IMR-90 (cell line): Measurements from ENCODE around the gene GM2A. TPM values are rescaled to one million over a fixed set of nuclear protein-coding genes. Genes with fewer than 3 reads are reported as not detected.

Experiments
- ATAC-seq: fragments of 200-7000 bp; cut with Tn5 transposase; 2 replicates; pipeline ENCODE4 v1.9.1; 2020; ENCODE audit warnings: low read depth, mild to moderate bottlenecking, moderate library complexity
- BruUV-seq: library from RNA; stranded (reverse); fragments of 400-500 nt; replicated peaks from 2 replicates; lab custom pipeline; 2021; lab: Mats Ljungman, UMichigan
- CTCF ChIA-PET: fragments of 300-600 bp; formaldehyde crosslinking; extraction: SDS; loops from one replicate; lab custom pipeline; 2021; ENCODE audit warnings: antibody characterized with exemption; lab: Yijun Ruan, JAX
- POLR2A ChIA-PET: fragments of 300-600 bp; sonication (Branson Sonifier 250); formaldehyde crosslinking; loops from one replicate; lab custom pipeline; 2022; ENCODE audit warnings: antibody characterized with exemption; ENCODE audit not compliant: unreplicated experiment; lab: Charles Lee
- DNase-seq: peaks from one replicate; pipeline ENCODE4 v3.0.0; 2013
- H2AFZ ChIP-seq: replicated peaks from 2 replicates; pipeline ENCODE3; 2013; ENCODE audit warnings: low read length, mild to moderate bottlenecking; ENCODE audit not compliant: poor library complexity
- H2AK5ac ChIP-seq: 2 replicates; pipeline ENCODE4 v1.6.1; 2013; ENCODE audit warnings: low read depth, low read length, inconsistent platforms
- H2AK9ac ChIP-seq: replicated peaks from 2 replicates; pipeline ENCODE3; 2013; ENCODE audit warnings: mild to moderate bottlenecking, low read depth, low read length, moderate library complexity; ENCODE audit not compliant: poor library complexity
- H2BK120ac ChIP-seq: 2 replicates; pipeline ENCODE4 v1.6.1; 2013; ENCODE audit warnings: low read depth, low read length, inconsistent platforms
- H2BK15ac ChIP-seq: 3 replicates; pipeline ENCODE4 v1.6.1; 2013; ENCODE audit warnings: low read depth, low read length, inconsistent platforms
- H2BK20ac ChIP-seq: 2 replicates; pipeline ENCODE4 v1.6.1; 2013; ENCODE audit warnings: low read depth, mild to moderate bottlenecking, inconsistent platforms, low read length, moderate library complexity
- H2BK5ac ChIP-seq: 2 replicates; pipeline ENCODE4 v1.6.1; 2013; ENCODE audit warnings: mild to moderate bottlenecking, low read depth, low read length, inconsistent platforms; ENCODE audit not compliant: poor library complexity, severe bottlenecking
- H3K14ac ChIP-seq: replicated peaks from 2 replicates; pipeline ENCODE4 v1.6.1; 2013; ENCODE audit warnings: low read depth, low read length, inconsistent platforms
- H3K18ac ChIP-seq: 2 replicates; pipeline ENCODE4 v1.6.1; 2013; ENCODE audit warnings: low read depth, low read length, control low read depth
- H3K23ac ChIP-seq: 2 replicates; pipeline ENCODE4 v1.6.1; 2013; ENCODE audit warnings: low read depth, low read length, inconsistent platforms
- H3K27ac ChIP-seq: 2 replicates; pipeline ENCODE4 v1.5.1; 2013; ENCODE audit warnings: mild to moderate bottlenecking, control low read depth, low read length; ENCODE audit not compliant: insufficient read depth
- H3K27me3 ChIP-seq: 2 replicates; pipeline ENCODE4 v1.6.1; 2013; ENCODE audit warnings: low read length; ENCODE audit not compliant: control insufficient read depth, insufficient read depth
- H3K36me3 ChIP-seq: 2 replicates; pipeline ENCODE4 v1.6.1; 2013; ENCODE audit warnings: low read length, mixed read lengths; ENCODE audit not compliant: control insufficient read depth, insufficient read depth
- H3K4ac ChIP-seq: 2 replicates; pipeline ENCODE4 v1.6.1; 2013; ENCODE audit warnings: low read depth, low read length, inconsistent platforms
- H3K4me1 ChIP-seq: 2 replicates; pipeline ENCODE4 v1.6.1; 2013; ENCODE audit warnings: low read length, mixed read lengths; ENCODE audit not compliant: control insufficient read depth, insufficient read depth
- H3K4me2 ChIP-seq: 2 replicates; pipeline ENCODE4 v1.6.1; 2013; ENCODE audit warnings: low read depth, mild to moderate bottlenecking, control low read depth, low read length, moderate library complexity
- H3K4me3 ChIP-seq: 2 replicates; pipeline ENCODE4 v1.5.1; 2013; ENCODE audit warnings: low read depth, mild to moderate bottlenecking, control low read depth, low read length, moderate library complexity; ENCODE audit not compliant: insufficient read depth
- H3K56ac ChIP-seq: 2 replicates; pipeline ENCODE4 v1.6.1; 2013; ENCODE audit warnings: low read length, inconsistent platforms; ENCODE audit not compliant: insufficient read depth; ENCODE audit errors: extremely low read depth
- H3K79me1 ChIP-seq, 2 experiments: 2 replicates each; pipeline ENCODE4 v1.6.1; 2013; ENCODE audit warnings: low read length in 2 of 2, inconsistent platforms in 1 of 2, low read depth in 1 of 2
- H3K9ac ChIP-seq: 2 replicates; pipeline ENCODE4 v1.6.1; 2013; ENCODE audit warnings: low read depth, low read length, control low read depth
- H3K9me1 ChIP-seq: 2 replicates; pipeline ENCODE4 v1.6.1; 2013; ENCODE audit warnings: low read length, inconsistent platforms; ENCODE audit not compliant: insufficient read depth
- H3K9me3 ChIP-seq: 2 replicates; pipeline ENCODE4 v1.6.1; 2013; ENCODE audit warnings: low read length; ENCODE audit not compliant: control insufficient read depth, insufficient read depth
- H4K20me1 ChIP-seq: 2 replicates; pipeline ENCODE4 v1.6.1; 2013; ENCODE audit warnings: low read length, inconsistent platforms; ENCODE audit not compliant: insufficient read depth
- H4K5ac ChIP-seq: 2 replicates; pipeline ENCODE4 v1.6.1; 2013; ENCODE audit warnings: mild to moderate bottlenecking, low read depth, low read length, control low read depth
- H4K8ac ChIP-seq, 2 experiments: 2 replicates each; pipeline ENCODE4 v1.6.1; 2013; ENCODE audit warnings: low read depth in 2 of 2, low read length in 2 of 2, control low read depth in 1 of 2, inconsistent platforms in 1 of 2
- H4K91ac ChIP-seq: 2 replicates; pipeline ENCODE4 v1.6.1; 2013; ENCODE audit warnings: low read depth, low read length, inconsistent platforms; ENCODE audit not compliant: insufficient read depth
- BHLHE40 ChIP-seq: fragments of 150-350 bp; IDR thresholded peaks from 2 replicates; pipeline ENCODE4 v1.6.1; 2016; ENCODE audit warnings: mild to moderate bottlenecking, low read depth, low read length
- CHD1 ChIP-seq: IDR thresholded peaks from 2 replicates; pipeline ENCODE4 v1.6.1; 2012; ENCODE audit warnings: low read depth, low read length, improper control_type of control experiment
- CTCF ChIP-seq: conservative IDR thresholded peaks from 2 replicates; pipeline ENCODE4 v1.5.1; 2012; ENCODE audit warnings: mild to moderate bottlenecking, low read depth, low read length, improper control_type of control experiment
- ELK1 ChIP-seq: fragments of 150-350 bp; IDR thresholded peaks from 2 replicates; pipeline ENCODE4 v1.6.1; 2016; ENCODE audit warnings: low read depth, mild to moderate bottlenecking, low read length, moderate library complexity, borderline replicate concordance
- FOS ChIP-seq: fragments of 150-350 bp; IDR thresholded peaks from 2 replicates; pipeline ENCODE4 v1.6.1; 2016; ENCODE audit warnings: low read depth, low read length
- MAFK ChIP-seq: IDR thresholded peaks from 2 replicates; pipeline ENCODE4 v1.6.1; 2012; ENCODE audit warnings: low read depth, low read length, improper control_type of control experiment
- MAZ ChIP-seq: IDR thresholded peaks from 2 replicates; pipeline ENCODE4 v1.6.1; 2012; ENCODE audit warnings: low read depth, mild to moderate bottlenecking, low read length, improper control_type of control experiment, moderate library complexity, borderline replicate concordance
- MXI1 ChIP-seq: IDR thresholded peaks from 2 replicates; pipeline ENCODE4 v1.6.1; 2012; ENCODE audit warnings: low read depth, mild to moderate bottlenecking, low read length, moderate library complexity, borderline replicate concordance
- NFE2L2 ChIP-seq: fragments of 150-350 bp; IDR thresholded peaks from 2 replicates; pipeline ENCODE4 v1.6.1; 2016; ENCODE audit warnings: low read depth, mild to moderate bottlenecking, low read length
- POLR2A ChIP-seq: IDR thresholded peaks from 2 replicates; pipeline ENCODE4 v1.6.1; 2012; ENCODE audit warnings: mild to moderate bottlenecking, low read depth, low read length
- RAD21 ChIP-seq: IDR thresholded peaks from 2 replicates; pipeline ENCODE4 v1.6.1; 2012; ENCODE audit warnings: low read length, improper control_type of control experiment
- RCOR1 ChIP-seq: IDR thresholded peaks from 2 replicates; pipeline ENCODE4 v1.6.1; 2012; ENCODE audit warnings: mild to moderate bottlenecking, low read length, improper control_type of control experiment; ENCODE audit not compliant: insufficient replicate concordance
- RFX5 ChIP-seq: IDR thresholded peaks from 2 replicates; pipeline ENCODE4 v1.8.0; 2012; ENCODE audit warnings: low read depth, mild to moderate bottlenecking, low read length, moderate library complexity
- USF2 ChIP-seq: fragments of 150-350 bp; IDR thresholded peaks from 2 replicates; pipeline ENCODE4 v1.6.1; 2017; ENCODE audit warnings: mild to moderate bottlenecking, antibody characterized with exemption, low read length, low read depth
- WGBS, 2 experiments: methylation state at CpG; one replicate each; pipeline versions ENCODE4 v1.1.5 to v1.1.7; 2013; ENCODE audit warnings: missing lambda C conversion rate in 2 of 2; ENCODE audit not compliant: insufficient read length in 1 of 2; ENCODE audit errors: extremely low coverage in 2 of 2; 5-methylcytosine and 5-hydroxymethylcytosine counted together
- dilution Hi-C: fragments of 300-500 bp; cut with HindIII; formaldehyde crosslinking; loops from one replicate; pipeline ENCODE4 v1.14.3; 2018; ENCODE audit warnings: low sequenced_read_pairs; ENCODE audit not compliant: unreplicated experiment
- in situ Hi-C: fragments of 300-500 bp; cut with MboI; formaldehyde crosslinking; loops from 3 replicates; pipeline ENCODE4 v1.14.3; 2019; ENCODE audit warnings: low sequenced_read_pairs, inconsistent platforms, mixed read lengths
- intact Hi-C: fragments of 100-400 bp; cut with micrococcal nuclease; formaldehyde crosslinking; loops from 2 replicates; pipeline ENCODE4 v1.10.0; 2022
- polyA plus RNA-seq, 3 experiments: library from polyadenylated mRNA; depleted of rRNA; stranded (reverse); fragments of >200 nt; gene quantifications; 2 replicates each; pipeline ENCODE4 v1.2.3, GENCODE V29; 2012; ENCODE audit warnings: low replicate concordance in 1 of 3
- total RNA-seq: library from RNA; depleted of rRNA; stranded (reverse); fragments of >200 nt; gene quantifications from 2 replicates; pipeline ENCODE4 v1.2.3, GENCODE V29; 2012

Gene GM2A
- total and polyA plus RNA-seq, 2 of the 4 experiments (the other 2 are of a cell fraction), result 13.8 to 18.5 TPM

- Histone ChIP-seq H3K36me3 (no peaks in the 10 kb centered on the region), H2BK15ac (no peak overlapping the region), H3K27me3 (peaks cover 3% of the 10 kb centered on the region), H3K27ac (no peak overlapping the region), H2BK5ac (no peak overlapping the region), H3K18ac (no peak overlapping the region), H3K56ac (no peak overlapping the region), H2AK5ac (no peak overlapping the region), H3K9me1 (0 out of 2 replicates have a peak, but pooled peaks cover 3% of the 10 kb centered on the region), H4K8ac (no peak overlapping the region), H3K79me1 (no peaks in the 10 kb centered on the region), H4K5ac (no peak overlapping the region), H4K20me1 (no peaks in the 10 kb centered on the region), H3K14ac (no peak overlapping the region), H2BK120ac (no peak overlapping the region), H3K23ac (no peak overlapping the region), H2AFZ (no peak overlapping the region), H2AK9ac (peak overlapping the region; percentile 45), H3K4ac (no peak overlapping the region), H4K91ac (no peak overlapping the region), H3K4me2 (no peak overlapping the region), H3K4me1 (no peaks in the 10 kb centered on the region), H3K4me3 (no peak overlapping the region), H3K9ac (no peak overlapping the region), H2BK20ac (no peak overlapping the region), H3K9me3 (no peaks in the 10 kb centered on the region)
- ChIA-PET POLR2A (no interaction called here), CTCF (interaction anchor here (0.6 to 1.2 kb wide), 3 partner anchors 9 to 331 kb away, joined by 3 to 8 read pairs (median 5); partner anchors contain the start of gene CCDC69)
- dilution Hi-C loops (no loop called here), in situ Hi-C loops (no loop called here), intact Hi-C loops (no loop called here)
- DNase-seq (no peak), ATAC-seq (no peak)
- BruUV-seq, result no TSS peak
- WGBS, 2 experiments, result 71% methylated on average over 3 of the region's 10 CpGs; no CpG with 5 or more reads in 1 of the 2 experiments
- TF ChIP-seq CTCF (no peak), ELK1 (no peak), RCOR1 (no peak), RFX5 (no peak), FOS (no peak), BHLHE40 (no peak), MAZ (no peak), MAFK (no peak), MXI1 (no peak), POLR2A (no peak), RAD21 (no peak), USF2 (no peak), NFE2L2 (no peak), CHD1 (no peak)
Observed at GRCh38 chr5:151214614-151215545, 38.1 kb upstream of the GM2A start.
